Raji (cell line): ENCODE results near the gene PTGES3L.

Experiments
- POLR2A ChIP-seq: IDR thresholded peaks from 2 replicates; pipeline ENCODE4 v1.6.1; 2011; ENCODE audit warnings: low read depth, low read length, control low read depth; ENCODE audit not compliant: insufficient read depth

PTGES3L gene

GRCh38 chr17:42997984-42998938 lies 18.4 kb upstream of the PTGES3L start, which contains the start of gene RPL27:
RPL27 (plus strand) TSS chr17:42998419; CDS start chr17:42998751, 332 bp downstream.
- TF ChIP-seq POLR2A, result peak; percentile 95

- TF ChIP-seq POLR2A, result no peak
These were observed 17.6 kb upstream of the PTGES3L start for GRCh38 chr17:42997390-42997983.

- TF ChIP-seq POLR2A, result no peak
These were observed 13.0 kb upstream of the PTGES3L start for GRCh38 chr17:42992872-42993271.

GRCh38 chr17:42991471-42991870 lies 11.6 kb upstream of the PTGES3L start:
- no peak for TF ChIP-seq POLR2A

DNA sequence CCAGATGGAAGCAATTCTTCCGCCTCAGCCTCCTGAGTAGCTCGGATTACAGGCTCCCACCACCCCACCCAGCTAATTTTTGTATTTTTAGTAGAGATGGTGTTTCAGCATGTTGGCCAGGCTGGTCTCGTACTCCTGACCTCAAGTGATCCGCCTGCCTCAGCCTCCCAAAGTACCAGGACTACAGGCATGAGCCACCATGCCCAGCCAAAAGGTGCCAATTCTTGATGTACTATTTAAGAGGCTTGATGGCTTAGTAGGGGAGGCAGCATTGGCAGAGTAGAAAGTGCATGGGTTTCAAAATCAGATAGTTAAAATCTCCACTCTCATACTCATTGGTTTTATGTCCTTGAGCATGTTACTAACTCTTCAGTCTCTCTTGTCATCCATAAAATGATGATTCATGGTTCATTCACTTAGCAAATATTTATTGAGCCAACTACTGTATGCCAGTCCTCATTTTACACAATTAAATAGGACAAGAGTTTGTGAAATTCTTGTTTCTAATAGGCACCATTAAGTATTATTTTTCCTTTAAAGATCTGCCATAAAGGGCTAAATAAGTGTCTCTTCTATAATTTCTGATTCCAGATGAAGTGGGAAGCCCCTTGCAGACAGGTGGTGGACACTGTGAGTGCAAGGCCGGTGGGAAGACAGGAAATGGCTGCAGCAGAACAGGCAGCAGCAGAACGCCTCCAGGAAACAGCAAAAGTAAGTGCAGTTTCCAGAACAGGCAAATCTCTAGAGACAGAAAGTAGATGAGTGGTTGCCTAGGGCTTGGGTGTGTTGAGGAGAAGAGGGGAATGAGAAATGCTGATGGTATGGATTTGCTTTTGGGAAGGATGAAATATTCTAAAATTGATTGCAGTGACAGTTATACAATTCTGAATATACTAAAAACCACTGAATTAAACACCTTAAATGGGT lies 10.1 kb upstream of the PTGES3L start:
- no peak for TF ChIP-seq POLR2A

DNA sequence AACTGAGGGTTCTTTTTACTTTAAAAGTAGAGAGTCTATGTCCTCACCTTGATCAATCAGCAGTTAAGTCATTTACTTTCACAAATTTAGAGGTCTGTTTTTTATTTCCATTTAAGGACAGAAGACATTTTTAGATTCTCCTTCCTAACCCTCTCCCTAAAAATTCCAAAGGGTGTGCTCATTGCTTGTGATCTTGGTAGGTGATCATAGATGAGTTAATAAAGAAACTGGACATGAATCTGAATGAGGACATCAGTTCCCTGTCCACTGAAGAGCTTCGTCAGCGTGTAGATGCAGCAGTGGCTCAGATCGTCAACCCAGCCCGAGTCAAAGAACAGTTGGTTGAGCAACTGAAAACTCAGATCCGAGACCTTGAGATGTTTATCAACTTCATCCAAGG lies 9.3 kb upstream of the PTGES3L start:
- no peak for TF ChIP-seq POLR2A

DNA sequence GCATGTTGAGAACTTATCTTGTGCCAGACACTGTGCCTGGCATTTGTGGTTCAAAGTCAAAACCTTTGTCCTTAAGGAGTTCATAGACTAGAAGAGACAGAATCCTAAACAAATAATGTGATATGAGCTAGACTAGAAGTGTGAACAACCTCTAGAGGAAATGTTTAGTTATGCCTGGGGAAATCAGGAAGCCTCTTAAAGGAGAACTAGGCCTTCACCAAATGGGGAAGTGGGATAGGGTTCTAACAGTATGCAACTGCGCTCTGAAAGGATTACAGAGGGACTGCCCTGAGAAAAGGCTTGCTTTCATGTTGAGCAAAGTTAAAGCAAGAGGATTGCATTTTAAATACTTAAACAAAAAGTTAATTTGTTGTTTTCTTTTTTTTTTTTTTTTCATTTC lies 5.3 kb upstream of the PTGES3L start:
- no peak for TF ChIP-seq POLR2A

- TF ChIP-seq POLR2A, result no peak
These were observed 2.4 kb upstream of the PTGES3L start for GRCh38 chr17:42982266-42982665.

GRCh38 chr17:42980766-42981397 lies 1.0 kb upstream of the PTGES3L start:
- no peak for TF ChIP-seq POLR2A

- TF ChIP-seq POLR2A, result peak; percentile 69
These were observed 440 bp upstream of the PTGES3L start, which contains the start of gene RUNDC1 for GRCh38 chr17:42980274-42980765. RUNDC1 (plus strand) TSS chr17:42980565; CDS start chr17:42980577, 12 bp downstream.

- TF ChIP-seq POLR2A, result no peak
These were observed 4.6 kb downstream of the PTGES3L start for GRCh38 chr17:42975265-42975664.

DNA sequence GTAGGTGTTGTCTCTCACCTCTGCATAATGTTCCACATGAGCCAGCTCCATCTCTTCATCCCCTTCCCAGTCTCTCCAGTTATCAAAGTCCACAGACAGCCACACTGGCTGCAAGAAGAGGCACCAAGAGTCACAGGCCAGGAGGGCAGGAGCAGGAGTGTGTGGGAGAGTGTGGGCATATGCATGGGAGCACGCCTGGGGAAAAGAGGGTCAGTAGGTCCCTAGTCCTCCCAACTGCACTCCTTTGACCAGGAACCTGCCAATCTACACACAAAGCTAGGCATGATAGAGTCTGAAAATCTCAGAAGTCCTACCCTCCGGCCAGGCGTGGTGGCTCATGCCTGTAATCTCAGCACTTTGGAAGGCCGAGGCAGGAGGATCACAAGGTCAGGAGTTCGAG lies 8.3 kb downstream of the PTGES3L start:
- no peak for TF ChIP-seq POLR2A

DNA sequence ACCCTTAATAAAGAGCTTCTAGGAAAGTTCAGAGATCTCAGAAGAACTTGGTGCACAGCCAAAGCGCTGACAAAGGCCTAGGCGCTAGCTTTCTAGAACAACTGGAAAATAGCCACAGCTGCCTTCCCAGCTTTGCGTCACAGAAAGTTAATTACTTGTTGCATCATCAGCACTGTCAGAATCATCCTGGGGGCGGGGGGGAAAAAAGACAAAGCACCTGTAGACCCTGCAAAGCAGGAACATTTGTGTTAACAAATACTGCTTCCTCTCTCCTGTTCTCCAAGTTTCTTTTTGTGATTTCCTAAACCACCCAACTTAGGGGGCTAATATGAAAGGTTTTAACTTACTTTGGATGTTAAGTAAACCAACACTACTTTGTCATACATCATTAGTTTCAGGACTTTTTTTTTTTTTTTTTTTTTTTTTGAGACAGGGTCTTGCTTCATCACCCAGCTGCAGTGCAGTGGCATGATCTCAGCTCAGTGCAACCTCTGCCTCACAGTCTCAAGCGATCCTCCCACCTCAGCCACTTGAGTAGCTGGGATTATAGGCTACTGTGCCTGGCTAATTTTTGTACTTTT lies 10.8 kb downstream of the PTGES3L start:
- TF ChIP-seq POLR2A, result no peak

DNA sequence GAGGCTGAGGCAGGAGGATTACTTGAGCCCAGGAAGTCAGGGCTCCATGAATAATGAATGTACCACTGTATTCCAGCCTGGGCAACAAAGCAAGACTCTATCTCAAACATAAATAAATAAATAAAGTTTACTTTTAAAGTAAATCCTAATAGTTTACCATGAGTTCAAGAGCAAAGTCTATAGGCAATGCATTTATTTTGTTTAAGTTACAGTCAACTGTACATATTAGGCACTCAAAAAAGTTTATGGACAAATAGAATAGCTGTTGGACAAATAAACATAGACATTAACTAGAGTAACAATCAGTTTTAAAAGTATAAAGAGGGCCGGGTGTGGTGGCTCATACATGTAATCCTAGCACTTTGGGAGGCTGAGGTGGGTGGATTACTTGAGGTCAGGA lies 12.0 kb downstream of the PTGES3L start:
- TF ChIP-seq POLR2A, result no peak
